Ovary (tissue), 9 donors: ENCODE measurements around the gene SETX. TPM values are rescaled to one million over a fixed set of nuclear protein-coding genes. Genes with fewer than 3 reads are reported as not detected.

ENCODE experiments used
- DNase-seq, 5 donors: peaks; one replicate each; pipeline ENCODE4 v3.0.0-alpha.2; 2019 to 2020
- H3K27ac ChIP-seq, 2 donors: fragments of 200-600 bp; one replicate each; pipeline versions ENCODE4 v1.5.1 to v1.8.0; 2019 to 2022
- H3K27me3 ChIP-seq: fragments of 200-600 bp; one replicate; pipeline ENCODE4 v1.8.0; 2022
- H3K36me3 ChIP-seq: fragments of 200-600 bp; sonication (generic); one replicate; pipeline ENCODE4 v1.5.1; 2019
- H3K4me1 ChIP-seq: one replicate; pipeline ENCODE4 v1.8.1; 2013; ENCODE audit warnings: mild to moderate bottlenecking, moderate library complexity; ENCODE audit not compliant: insufficient read depth
- H3K4me3 ChIP-seq: fragments of 200-600 bp; sonication (generic); one replicate; pipeline ENCODE4 v1.5.1; 2017
- H3K9me3 ChIP-seq, 2 donors: fragments of 200-600 bp in 1 of 2; sonication (generic) in 1 of 2; one replicate each; pipeline versions ENCODE4 v1.5.1 to v1.8.1; 2013 to 2019; ENCODE audit warnings: mild to moderate bottlenecking in 1 of 2, moderate library complexity in 1 of 2
- EP300 ChIP-seq: sonication (generic); formaldehyde crosslinking; IDR thresholded peaks from one replicate; pipeline ENCODE4 v1.6.1; 2017; ENCODE audit warnings: antibody characterized with exemption
- POLR2A ChIP-seq: fragments of 450-650 bp; IDR thresholded peaks from one replicate; pipeline ENCODE4 v1.6.1; 2017; ENCODE audit warnings: antibody characterized with exemption, mild to moderate bottlenecking, moderate library complexity
- WGBS, 3 donors: extraction: QIAGEN DNeasy Blood & Tissue Kit in 1 of 3; methylation state at CpG; one replicate each; pipeline versions ENCODE4 v1.1.5 to v1.1.7; 2013 to 2017; 5-methylcytosine and 5-hydroxymethylcytosine counted together
- intact Hi-C, 4 donors: fragments of 100-400 bp; cut with DNase I; formaldehyde crosslinking; loops; one replicate each; pipeline versions ENCODE4 v1.11.0 to v1.15.1; 2022 to 2023
- polyA plus RNA-seq, 2 donors: library from polyadenylated mRNA; stranded (reverse); fragments of 200-250 nt in 1 of 2; fragments of 350-450 nt in 1 of 2; fragmentation: Illumina TruSeq in 1 of 2; extraction: RNeasy Lipid Tissue Mini Kit (QIAGEN cat#74804) in 1 of 2; gene quantifications; one replicate each; pipeline ENCODE4 v1.2.3, GENCODE V29; 2013 to 2014
- total RNA-seq, 7 donors: library from RNA; depleted of rRNA in 2 of 7; stranded (reverse); fragments of >200 nt in 2 of 7; fragmentation: NEBNext Ultra II Directional in 3 of 7; extraction: Animal tissue kit (Norgen Biotek cat#: 25700) in 3 of 7; gene quantifications; one replicate each; pipeline versions ENCODE4 v1.1.0 to v1.2.4, GENCODE V29; 2016 to 2023
- TF ChIP-seq, protein P1 (sequence below), 3 donors: fragments of 450-650 bp in 2 of 3; fragments of 200-600 bp in 1 of 3; IDR thresholded peaks; one replicate each; pipeline versions ENCODE4 v1.5.1 to v1.8.0; 2016 to 2022; ENCODE audit warnings: antibody characterized with exemption in 3 of 3, mild to moderate bottlenecking in 1 of 3
- donor health status: DM: no; HTN: no; CAD: no; lungs with moderate emphysema.
- donor health status: DM: no; HTN: no; CAD: no.
- donor health status: Bipolar disorder and iron deficiency.
- donor health status: DM: yes; HTN: yes; CAD: no.
- donor health status: DM: no; HTN: no; CAD: no.
- donor health status: DM: yes; HTN: yes; CAD: no.

The SETX gene
- total and polyA plus RNA-seq, 9 donors, result 19.9 to 51.9 (median 40.8) TPM

DNA sequence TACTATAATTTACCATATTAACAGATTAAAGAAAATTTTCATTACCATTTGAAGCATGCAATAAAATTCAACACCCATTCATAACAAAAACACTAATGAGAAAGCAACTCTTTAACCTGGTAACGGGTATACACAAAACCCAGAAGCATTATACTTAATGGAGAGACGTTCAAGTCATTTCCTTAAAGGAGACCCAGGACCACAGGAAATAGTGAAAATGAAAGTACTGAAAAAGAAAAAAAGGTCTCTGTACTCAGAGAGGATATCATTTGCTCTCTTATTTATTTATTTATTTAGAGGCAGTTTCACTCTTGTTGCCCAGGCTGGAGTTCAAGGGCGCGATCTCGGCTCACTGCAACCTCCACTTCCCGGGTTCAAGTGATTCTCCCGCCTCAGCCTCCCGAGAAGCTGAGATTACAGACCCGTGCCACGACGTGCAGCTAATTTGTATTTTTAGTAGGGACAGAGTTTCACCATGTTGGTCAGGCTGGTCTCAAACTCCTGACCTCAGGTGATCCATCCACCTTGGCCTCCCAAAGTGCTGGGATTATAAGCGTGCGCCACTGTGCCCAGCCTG, 61.6 kb downstream of the SETX start:
- TF ChIP-seq POLR2A (no peak), EP300 (no peak)
- TF ChIP-seq, protein P1, sequence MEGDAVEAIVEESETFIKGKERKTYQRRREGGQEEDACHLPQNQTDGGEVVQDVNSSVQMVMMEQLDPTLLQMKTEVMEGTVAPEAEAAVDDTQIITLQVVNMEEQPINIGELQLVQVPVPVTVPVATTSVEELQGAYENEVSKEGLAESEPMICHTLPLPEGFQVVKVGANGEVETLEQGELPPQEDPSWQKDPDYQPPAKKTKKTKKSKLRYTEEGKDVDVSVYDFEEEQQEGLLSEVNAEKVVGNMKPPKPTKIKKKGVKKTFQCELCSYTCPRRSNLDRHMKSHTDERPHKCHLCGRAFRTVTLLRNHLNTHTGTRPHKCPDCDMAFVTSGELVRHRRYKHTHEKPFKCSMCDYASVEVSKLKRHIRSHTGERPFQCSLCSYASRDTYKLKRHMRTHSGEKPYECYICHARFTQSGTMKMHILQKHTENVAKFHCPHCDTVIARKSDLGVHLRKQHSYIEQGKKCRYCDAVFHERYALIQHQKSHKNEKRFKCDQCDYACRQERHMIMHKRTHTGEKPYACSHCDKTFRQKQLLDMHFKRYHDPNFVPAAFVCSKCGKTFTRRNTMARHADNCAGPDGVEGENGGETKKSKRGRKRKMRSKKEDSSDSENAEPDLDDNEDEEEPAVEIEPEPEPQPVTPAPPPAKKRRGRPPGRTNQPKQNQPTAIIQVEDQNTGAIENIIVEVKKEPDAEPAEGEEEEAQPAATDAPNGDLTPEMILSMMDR (IDR thresholded peaks at IDR 0.05), result no peak
- DNase-seq, result no peak
- H3K4me3 ChIP-seq, result no peak overlapping the region
- intact Hi-C loops, result no loop called here
- no peaks in the 10 kb centered on the region for H3K4me1 ChIP-seq
- H3K36me3 ChIP-seq, result no peaks in the 10 kb centered on the region
- H3K27me3 ChIP-seq, result no peaks in the 10 kb centered on the region
- 78 to 93% (median 86%) methylated on average over 13 of the region's 13 CpGs for WGBS, 3 donors
- H3K9me3 ChIP-seq, result no peaks in the 10 kb centered on the region
- H3K27ac ChIP-seq, result no peak overlapping the region

DNA sequence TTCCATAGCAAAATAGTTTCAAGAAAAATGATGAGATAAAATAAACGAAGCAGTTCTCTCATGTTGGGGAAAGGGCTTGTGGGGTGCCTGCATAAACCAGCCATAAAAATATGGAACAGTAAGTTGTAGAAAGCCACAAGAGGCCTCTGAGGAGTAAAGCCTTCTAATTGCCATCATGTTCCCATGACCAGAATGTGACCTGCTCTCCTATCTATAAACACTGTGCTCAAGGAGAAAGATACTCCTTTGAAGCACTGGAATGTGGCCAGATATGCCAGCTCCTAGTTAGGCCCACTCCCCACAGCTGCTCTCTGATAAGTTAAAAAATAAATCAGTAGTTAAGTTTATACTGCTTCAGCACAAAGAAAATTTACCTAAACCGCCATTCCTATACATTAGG, 65.8 kb downstream of the SETX start:
- H3K36me3 ChIP-seq, result no peaks in the 10 kb centered on the region
- no peaks in the 10 kb centered on the region for H3K9me3 ChIP-seq
- H3K4me3 ChIP-seq, result no peak overlapping the region
- H3K27me3 ChIP-seq, result no peaks in the 10 kb centered on the region
- H3K4me1 ChIP-seq, result no peaks in the 10 kb centered on the region
- TF ChIP-seq EP300 (no peak), POLR2A (no peak)
- TF ChIP-seq, protein P1 (IDR thresholded peaks at IDR 0.05), result no peak
- intact Hi-C loops, result no loop called here
- 45 to 46% (median 45%) methylated on average over 2 of the region's 2 CpGs for WGBS, 3 donors
- H3K27ac ChIP-seq, result no peak overlapping the region
- DNase-seq, result no peak

DNA sequence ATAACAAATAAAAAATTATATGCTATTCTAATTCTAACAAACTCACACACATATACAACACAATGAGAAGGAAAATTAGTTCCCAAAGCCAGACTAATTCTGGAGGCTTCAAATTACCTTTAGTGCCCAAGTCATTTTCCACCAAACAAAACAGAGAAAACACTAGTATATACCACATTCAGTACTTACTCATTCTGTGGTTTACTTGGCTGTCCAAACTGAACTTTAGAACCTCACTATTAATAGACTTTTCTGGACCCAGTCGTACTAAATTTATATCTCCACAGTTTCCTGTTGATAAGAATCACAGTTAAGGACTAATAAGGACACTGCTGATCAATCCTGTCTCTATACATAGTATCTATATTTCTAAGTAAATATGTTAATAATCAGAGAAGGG, 66.4 kb downstream of the SETX start:
- intact Hi-C loops, result no loop called here

DNA sequence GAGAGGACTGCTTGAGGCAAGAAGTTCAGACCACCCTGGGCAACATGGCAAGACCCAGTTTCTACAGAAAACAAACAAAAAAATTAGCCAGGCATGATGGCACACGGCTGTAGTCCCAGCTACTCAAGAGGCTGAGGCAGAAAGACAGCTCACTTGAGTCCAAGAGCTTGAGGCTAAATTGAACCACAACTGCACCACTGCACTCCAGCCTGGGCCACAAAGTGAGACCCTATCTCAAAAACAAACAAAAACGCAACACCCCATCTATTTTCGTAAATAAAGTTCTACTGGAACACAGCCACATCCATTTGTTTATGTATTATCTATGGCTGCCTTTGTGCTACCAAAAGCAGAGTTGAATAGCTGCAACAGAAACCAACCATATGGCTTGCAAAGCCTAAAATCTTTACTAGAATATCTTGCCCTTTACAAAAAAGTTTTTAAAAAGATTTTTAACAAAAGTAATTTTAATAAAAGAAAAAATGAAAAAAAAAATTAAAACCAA, 67.5 kb downstream of the SETX start:
- no peak for TF ChIP-seq POLR2A
- TF ChIP-seq, protein P1 (IDR thresholded peaks at IDR 0.05), result no peak
- H3K9me3 ChIP-seq, result no peaks in the 10 kb centered on the region
- intact Hi-C loops, result no loop called here
- no peak overlapping the region for H3K27ac ChIP-seq
- DNase-seq, result no peak
- no peaks in the 10 kb centered on the region for H3K4me1 ChIP-seq
- 44 to 57% (median 49%) methylated on average over 3 of the region's 3 CpGs for WGBS, 3 donors
- H3K36me3 ChIP-seq, result no peaks in the 10 kb centered on the region
- H3K27me3 ChIP-seq, result no peaks in the 10 kb centered on the region
- no peak overlapping the region for H3K4me3 ChIP-seq

More for the DNA sequence above, 66.4 kb downstream of the SETX start:
- no peaks in the 10 kb centered on the region for H3K9me3 ChIP-seq
- H3K4me1 ChIP-seq, result no peaks in the 10 kb centered on the region
- H3K4me3 ChIP-seq, result no peak overlapping the region
- no peaks in the 10 kb centered on the region for H3K36me3 ChIP-seq
- TF ChIP-seq EP300, result no peak
- TF ChIP-seq, protein P1 (IDR thresholded peaks at IDR 0.05), result no peak
- no peak for TF ChIP-seq POLR2A
- H3K27ac ChIP-seq, result no peak overlapping the region
- no peak for DNase-seq
- H3K27me3 ChIP-seq, result no peaks in the 10 kb centered on the region
- WGBS, 3 donors, result 5 to 22% (median 17%) methylated on average over 1 of the region's 1 CpG
